ENCODE results near the gene HAAO.

- no peak for TF ChIP-seq CTCF (IDR thresholded peaks at IDR 0.05; ENCODE audit: low read depth, low read length, poor library complexity, severe bottlenecking)
- no peak for TF ChIP-seq EZH2phosphoT487 (IDR thresholded peaks at IDR 0.05; ENCODE audit: borderline replicate concordance, low read length)
Observed at GRCh38 chr2:42726680-42727079, 65.7 kb downstream of the HAAO start.
